Measurements from ENCODE around the gene UBASH3B. TPM values are rescaled to one million over a fixed set of nuclear protein-coding genes. Genes with fewer than 3 reads are reported as not detected.
A peak's percentile ranks its signal among the peaks of the same experiment; 100 is the strongest.

The UBASH3B gene
- total RNA-seq, 2 experiments from 2014 or later: 54.7 to 73.0 TPM

DNA sequence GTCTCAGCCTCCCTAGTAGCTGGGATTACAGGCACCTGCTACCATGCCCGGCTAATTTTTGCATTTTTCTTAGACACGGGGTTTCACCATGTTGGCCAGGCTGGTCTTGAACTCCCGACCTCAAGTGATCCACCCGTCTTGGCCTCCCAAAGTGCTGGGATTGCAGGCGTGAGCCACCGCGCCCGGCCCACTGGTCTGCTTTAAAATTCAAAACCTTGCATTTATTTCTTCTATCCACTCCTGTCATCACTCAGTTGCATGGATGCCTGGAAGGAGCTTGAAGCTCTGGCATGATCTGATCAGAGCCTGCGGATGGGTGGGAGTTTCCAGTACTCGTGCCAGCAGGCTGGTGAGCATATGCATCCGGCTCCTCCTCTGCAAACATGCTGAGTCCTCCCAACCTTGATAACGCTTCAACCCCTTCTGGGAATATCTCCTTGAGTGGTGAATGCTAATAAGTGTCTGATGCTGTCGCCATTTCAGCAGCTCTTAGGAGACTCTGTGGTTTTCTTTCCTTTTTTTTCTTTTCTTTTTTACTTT, 39.6 kb downstream of the UBASH3B start:
- Histone ChIP-seq H2AFZ (ENCODE audit: low read length) (no peak overlapping the region; the same call in 1 of the 2 replicates), H3K36me3 (ENCODE audit: insufficient read depth, low read length) (no peaks in the 10 kb centered on the region), H3K27ac (ENCODE audit: low read depth, low read length, poor library complexity, severe bottlenecking) (peak overlapping the region; percentile 99), H3K4me3 (ENCODE audit: low read depth, low read length, poor library complexity, severe bottlenecking) (no peak overlapping the region), H4K20me1 (ENCODE audit: insufficient read depth, low read length) (no peaks in the 10 kb centered on the region), H3K4me2 (ENCODE audit: low read length) (peak overlapping the region; percentile 96), H3K4me1 (ENCODE audit: insufficient read depth, low read length, poor library complexity, severe bottlenecking) (peaks cover 99% of the 10 kb centered on the region), H3K9me2 (ENCODE audit: insufficient read depth, low read length) (no peaks in the 10 kb centered on the region), H3K9me3 (ENCODE audit: low read length) (no peaks in the 10 kb centered on the region), H3K79me2 (ENCODE audit: insufficient read depth, low read depth, low read length) (peaks cover 58% of the 10 kb centered on the region)
- TF ChIP-seq EZH2phosphoT487 (IDR thresholded peaks at IDR 0.05; ENCODE audit: borderline replicate concordance, low read depth, low read length): no peak
- TF ChIP-seq, protein P1, sequence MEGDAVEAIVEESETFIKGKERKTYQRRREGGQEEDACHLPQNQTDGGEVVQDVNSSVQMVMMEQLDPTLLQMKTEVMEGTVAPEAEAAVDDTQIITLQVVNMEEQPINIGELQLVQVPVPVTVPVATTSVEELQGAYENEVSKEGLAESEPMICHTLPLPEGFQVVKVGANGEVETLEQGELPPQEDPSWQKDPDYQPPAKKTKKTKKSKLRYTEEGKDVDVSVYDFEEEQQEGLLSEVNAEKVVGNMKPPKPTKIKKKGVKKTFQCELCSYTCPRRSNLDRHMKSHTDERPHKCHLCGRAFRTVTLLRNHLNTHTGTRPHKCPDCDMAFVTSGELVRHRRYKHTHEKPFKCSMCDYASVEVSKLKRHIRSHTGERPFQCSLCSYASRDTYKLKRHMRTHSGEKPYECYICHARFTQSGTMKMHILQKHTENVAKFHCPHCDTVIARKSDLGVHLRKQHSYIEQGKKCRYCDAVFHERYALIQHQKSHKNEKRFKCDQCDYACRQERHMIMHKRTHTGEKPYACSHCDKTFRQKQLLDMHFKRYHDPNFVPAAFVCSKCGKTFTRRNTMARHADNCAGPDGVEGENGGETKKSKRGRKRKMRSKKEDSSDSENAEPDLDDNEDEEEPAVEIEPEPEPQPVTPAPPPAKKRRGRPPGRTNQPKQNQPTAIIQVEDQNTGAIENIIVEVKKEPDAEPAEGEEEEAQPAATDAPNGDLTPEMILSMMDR (conservative IDR thresholded peaks at IDR 0.05; ENCODE audit: low read length): no peak
- CTCF ChIA-PET (ENCODE audit: unreplicated experiment): interaction anchor here (0.6 to 4.1 kb wide), 8 partner anchors 13 to 63 kb away, joined by 3 to 32 read pairs (median 4); no protein-coding TSS in a partner anchor
- POLR2A ChIA-PET: interaction anchor here (0.9 to 8.5 kb wide), 18 partner anchors 10 to 369 kb away, joined by 3 to 175 read pairs (median 7); partner anchors contain the start of gene UBASH3B
- BruUV-seq (replicated peaks): no TSS peak
- DNase-seq (ENCODE audit: low spot score): no peak
- intact Hi-C loops (cut with micrococcal nuclease; ENCODE audit: unreplicated experiment): no loop called here

DNA sequence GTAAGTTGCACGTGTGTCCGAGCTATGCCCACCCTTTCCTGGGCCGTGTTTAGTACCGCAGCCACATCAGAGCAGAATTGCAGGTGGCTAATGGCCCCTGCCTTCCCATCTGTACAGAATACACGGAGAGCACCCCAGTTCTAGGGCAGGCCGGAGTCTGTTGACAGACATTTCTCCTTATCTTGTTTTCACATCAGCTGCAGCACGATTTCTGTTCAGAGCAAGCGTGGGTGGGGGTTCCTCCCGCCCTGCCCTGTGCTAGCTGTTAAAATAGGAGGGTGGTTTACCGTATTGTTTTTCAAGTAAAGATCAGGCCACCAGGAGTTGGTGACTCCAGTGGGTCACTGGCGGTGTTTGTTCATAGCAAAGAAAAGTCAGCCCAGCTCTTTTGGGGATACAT, 41.1 kb downstream of the UBASH3B start:
- H3K4me3 ChIP-seq (ENCODE audit: low read depth, low read length, poor library complexity, severe bottlenecking): peak overlapping the region; percentile 56
- H3K27ac ChIP-seq (ENCODE audit: low read depth, low read length, poor library complexity, severe bottlenecking): peak overlapping the region; percentile 99
- ChIA-PET POLR2A (interaction anchor here (0.6 to 8.5 kb wide), 22 partner anchors 8 to 1995 kb away, joined by 3 to 175 read pairs (median 8); partner anchors contain the start of gene UBASH3B), CTCF (ENCODE audit: unreplicated experiment) (interaction anchor here (0.6 to 4.1 kb wide), 11 partner anchors 9 to 59 kb away, joined by 3 to 32 read pairs (median 4); no protein-coding TSS in a partner anchor)
- no peaks in the 10 kb centered on the region for H3K36me3 ChIP-seq (ENCODE audit: insufficient read depth, low read length)
- H3K4me2 ChIP-seq (ENCODE audit: low read length): peak overlapping the region; percentile 96
- DNase-seq (ENCODE audit: low spot score): peak; percentile 96
- intact Hi-C loops (cut with micrococcal nuclease; ENCODE audit: unreplicated experiment): loop anchor here (1.0 to 2.0 kb wide), 7 partner anchors 21 to 64 kb away; no protein-coding TSS in a partner anchor
- H3K4me1 ChIP-seq (ENCODE audit: insufficient read depth, low read length, poor library complexity, severe bottlenecking): peaks cover 99% of the 10 kb centered on the region
- TF ChIP-seq, protein P1 (conservative IDR thresholded peaks at IDR 0.05; ENCODE audit: low read length): no peak
- no peak for TF ChIP-seq EZH2phosphoT487 (IDR thresholded peaks at IDR 0.05; ENCODE audit: borderline replicate concordance, low read depth, low read length)
- H2AFZ ChIP-seq (ENCODE audit: low read length): no peak overlapping the region
- H3K79me2 ChIP-seq (ENCODE audit: insufficient read depth, low read depth, low read length): peaks cover 59% of the 10 kb centered on the region
- BruUV-seq (replicated peaks): no TSS peak
- no peaks in the 10 kb centered on the region for H3K9me3 ChIP-seq (ENCODE audit: low read length)
- H4K20me1 ChIP-seq (ENCODE audit: insufficient read depth, low read length): no peaks in the 10 kb centered on the region
- no peaks in the 10 kb centered on the region for H3K9me2 ChIP-seq (ENCODE audit: insufficient read depth, low read length)

All from OCI-LY7 (cell line).